RCC 7860 (cell line): ENCODE results near the gene PACSIN1.

Experiments
- DNase-seq: peaks from one replicate; pipeline ENCODE4 v3.0.0-alpha.2; 2015; ENCODE audit warnings: low spot score
- FAIRE-seq: peaks from 2 replicates; lab custom pipeline; 2012; peaks lifted over from hg19 to GRCh38; lab: Jason Lieb, UNC

The PACSIN1 gene, protein sequence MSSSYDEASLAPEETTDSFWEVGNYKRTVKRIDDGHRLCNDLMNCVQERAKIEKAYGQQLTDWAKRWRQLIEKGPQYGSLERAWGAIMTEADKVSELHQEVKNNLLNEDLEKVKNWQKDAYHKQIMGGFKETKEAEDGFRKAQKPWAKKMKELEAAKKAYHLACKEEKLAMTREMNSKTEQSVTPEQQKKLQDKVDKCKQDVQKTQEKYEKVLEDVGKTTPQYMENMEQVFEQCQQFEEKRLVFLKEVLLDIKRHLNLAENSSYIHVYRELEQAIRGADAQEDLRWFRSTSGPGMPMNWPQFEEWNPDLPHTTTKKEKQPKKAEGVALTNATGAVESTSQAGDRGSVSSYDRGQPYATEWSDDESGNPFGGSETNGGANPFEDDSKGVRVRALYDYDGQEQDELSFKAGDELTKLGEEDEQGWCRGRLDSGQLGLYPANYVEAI

DNA sequence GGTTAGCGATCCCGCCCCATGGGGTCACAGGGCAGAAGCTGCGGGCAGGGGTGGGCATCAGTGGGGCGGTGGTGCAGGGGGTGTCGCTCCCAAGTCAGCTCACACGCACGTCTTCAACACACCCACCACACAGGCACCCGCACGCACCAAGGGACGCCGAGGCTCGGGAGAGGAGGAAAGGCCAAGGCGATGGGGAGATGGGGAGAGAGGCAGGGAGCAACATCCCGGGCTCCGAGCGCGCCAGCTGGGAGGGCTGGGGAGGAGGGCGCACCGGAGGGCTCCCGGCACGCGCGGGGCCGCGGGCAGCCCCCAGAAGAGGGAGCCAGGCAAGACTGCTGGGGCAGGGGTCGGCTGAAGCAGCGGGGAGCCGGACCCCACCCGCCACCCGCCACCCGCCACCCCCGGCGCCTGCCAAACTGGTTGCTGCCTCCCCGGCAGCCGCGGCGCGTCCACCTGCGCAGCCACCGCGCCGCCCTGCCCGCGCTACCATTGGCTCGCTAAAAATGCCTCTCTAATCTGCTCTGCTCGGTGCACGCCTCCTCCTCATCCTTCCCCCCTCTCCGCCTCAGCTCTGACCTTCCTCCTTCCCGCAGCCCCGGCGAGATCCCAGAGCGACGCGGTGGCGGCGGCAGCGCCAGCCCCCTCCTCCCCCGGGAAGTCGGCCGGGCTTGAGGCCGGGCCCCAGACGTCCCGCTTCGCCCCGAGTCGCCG lies at the start of gene PACSIN1:
PACSIN1 (plus strand) TSS at position 546 of the 711 bp plus-strand sequence. CDS start 60,230 bp downstream, outside the sequence.
- DNase-seq (no peak), FAIRE-seq (no peak)

- DNase-seq (no peak), FAIRE-seq (no peak)
Measured at GRCh38 chr6:34416877-34417371, 49.0 kb upstream of the PACSIN1 start.

DNA sequence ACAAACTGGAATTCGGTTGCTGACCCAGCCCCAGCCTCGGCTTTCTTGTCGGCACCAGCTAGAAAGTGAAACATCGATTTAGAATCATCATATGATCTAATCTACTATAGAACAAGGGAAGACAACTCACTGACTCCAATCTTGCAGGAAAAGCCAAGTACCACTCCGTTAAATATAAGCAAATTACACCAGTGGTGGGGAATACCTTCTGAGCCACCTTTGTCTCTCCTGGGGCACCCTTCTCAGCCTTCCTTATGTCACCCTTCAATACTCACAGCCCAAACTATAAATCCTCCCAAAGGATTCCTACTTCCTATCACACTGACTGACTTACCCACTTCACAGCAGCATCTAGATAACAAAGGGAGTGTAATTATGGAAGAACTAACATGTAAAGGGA lies 47.5 kb upstream of the PACSIN1 start:
- FAIRE-seq: no peak
- DNase-seq: no peak

- DNase-seq: no peak
- FAIRE-seq: no peak
Measured at GRCh38 chr6:34423254-34423653, 42.6 kb upstream of the PACSIN1 start.

- DNase-seq (no peak), FAIRE-seq (no peak)
Measured at GRCh38 chr6:34424200-34425131, 41.4 kb upstream of the PACSIN1 start.

- no peak for DNase-seq
Measured at GRCh38 chr6:34425132-34425497, 40.8 kb upstream of the PACSIN1 start.

DNA sequence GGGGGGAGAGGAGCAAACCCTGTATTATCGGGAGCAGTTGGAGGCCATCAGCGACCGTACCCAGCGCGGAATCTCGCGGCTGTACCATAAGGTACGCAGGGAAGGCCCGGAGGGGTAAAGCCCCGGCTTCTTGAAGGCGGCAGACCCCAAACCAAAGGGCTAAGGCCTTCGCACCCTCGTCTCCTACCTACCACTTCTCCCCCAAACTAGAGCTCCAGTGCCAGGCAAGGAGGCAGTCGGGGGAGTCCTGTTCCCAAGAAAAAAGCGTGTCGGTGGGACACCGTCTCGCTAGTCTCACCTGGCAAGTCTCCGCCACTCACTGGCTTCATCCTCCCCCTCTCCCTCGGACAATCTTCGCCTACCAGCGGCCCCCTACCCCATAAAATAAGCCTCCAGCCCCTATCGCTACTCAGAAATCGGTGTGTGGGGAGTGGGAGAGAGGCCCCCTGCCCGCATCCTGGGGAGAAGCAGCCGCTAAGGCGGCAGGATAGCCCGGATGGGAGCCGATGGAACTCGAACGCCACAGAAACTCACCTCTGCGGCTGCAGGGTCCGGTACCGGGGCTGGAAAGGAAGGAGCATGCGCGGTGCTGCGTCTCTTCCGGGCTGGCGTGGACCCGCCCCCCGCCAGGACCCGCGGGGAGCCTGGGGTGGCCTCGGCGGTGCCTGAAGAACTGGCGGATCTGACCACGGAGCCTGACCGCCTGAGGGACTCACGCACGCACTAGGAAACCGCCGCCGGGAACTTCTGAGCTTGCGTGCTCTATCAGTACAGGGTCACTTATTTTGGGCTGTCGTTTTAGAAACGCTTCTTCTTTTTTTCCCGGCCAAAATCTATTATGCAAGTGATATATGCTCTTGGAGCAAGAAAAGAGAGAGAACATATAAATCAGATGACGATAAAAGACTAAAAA lies 40.1 kb upstream of the PACSIN1 start, which contains the start of gene RPS10:
RPS10 (minus strand) TSS at position 572 of the 913 bp plus-strand sequence. CDS start 848 bp downstream, outside the sequence.
- FAIRE-seq (no peak), DNase-seq (peak; percentile 78)

More at GRCh38 chr6:34425132-34425497, 40.8 kb upstream of the PACSIN1 start:
- no peak for FAIRE-seq

- FAIRE-seq (no peak), DNase-seq (no peak)
Measured at GRCh38 chr6:34435916-34436315, 30.0 kb upstream of the PACSIN1 start.

GRCh38 chr6:34436803-34437643 lies 28.9 kb upstream of the PACSIN1 start:
- no peak for FAIRE-seq
- DNase-seq: no peak

DNA sequence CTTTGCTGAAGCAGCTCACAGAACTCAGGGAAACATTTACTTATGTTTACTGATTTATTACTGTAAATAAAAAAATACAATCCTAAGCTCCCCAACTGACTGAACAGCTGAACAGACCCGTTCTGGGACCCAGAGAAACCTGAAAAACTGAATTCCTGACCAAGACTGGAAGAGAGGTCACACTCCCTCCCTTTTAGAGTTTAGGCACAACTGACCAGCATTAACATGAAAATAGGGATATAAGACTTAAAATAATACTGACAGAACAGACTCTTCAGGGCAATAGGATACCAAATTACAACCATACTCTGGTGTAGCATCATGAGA lies 28.3 kb upstream of the PACSIN1 start:
- FAIRE-seq: no peak
- DNase-seq: no peak

DNA sequence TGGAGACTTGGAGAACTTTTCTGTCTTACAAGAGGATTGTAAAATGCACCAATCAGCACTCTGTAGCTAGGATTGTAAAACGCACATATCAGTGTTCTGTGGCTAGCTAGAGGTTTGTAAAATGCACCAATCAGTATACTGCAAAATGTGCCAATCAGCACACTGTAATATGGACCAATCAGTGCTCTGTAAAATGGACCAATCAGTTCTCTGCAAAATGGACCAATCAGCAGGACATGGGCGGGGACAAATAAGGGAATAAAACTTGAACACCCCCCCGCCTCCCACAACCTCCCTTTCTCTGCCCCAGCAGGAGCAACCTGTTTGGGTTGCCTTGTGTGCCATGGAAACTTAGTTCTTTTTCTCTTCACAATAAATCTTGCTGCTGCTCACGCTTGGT lies 27.2 kb upstream of the PACSIN1 start:
- FAIRE-seq: no peak

GRCh38 chr6:34439442-34439841 lies 26.4 kb upstream of the PACSIN1 start:
- DNase-seq (no peak), FAIRE-seq (no peak)

More for the DNA sequence above, 27.2 kb upstream of the PACSIN1 start:
- DNase-seq: no peak

DNA sequence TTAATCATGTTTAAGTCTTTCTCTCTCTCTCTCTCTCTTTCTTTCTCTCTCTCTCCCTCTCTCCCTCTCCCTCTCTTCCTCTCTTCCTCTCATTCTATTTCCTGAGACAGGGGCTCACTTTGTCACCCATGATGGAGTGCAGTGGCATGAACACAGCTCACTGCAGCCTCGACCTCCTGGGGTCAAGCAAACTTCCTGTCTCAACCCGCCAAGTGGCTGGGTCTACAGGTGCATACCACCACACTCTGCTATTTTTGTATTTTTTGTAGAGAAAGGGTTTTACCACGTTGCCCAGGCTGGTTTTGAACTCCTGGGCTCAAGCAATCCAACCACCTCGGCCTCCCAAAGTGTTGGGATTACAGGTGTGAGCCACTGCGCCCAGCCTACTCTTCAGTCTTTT lies 24.4 kb upstream of the PACSIN1 start:
- no peak for FAIRE-seq
- DNase-seq: no peak

GRCh38 chr6:34445313-34445860 lies 20.5 kb upstream of the PACSIN1 start:
- FAIRE-seq: no peak
- no peak for DNase-seq

- FAIRE-seq: no peak
Measured at GRCh38 chr6:34447386-34447785, 18.5 kb upstream of the PACSIN1 start.

GRCh38 chr6:34447910-34448309 lies 18.0 kb upstream of the PACSIN1 start:
- DNase-seq: no peak
- FAIRE-seq: no peak

More at GRCh38 chr6:34447386-34447785, 18.5 kb upstream of the PACSIN1 start:
- no peak for DNase-seq

DNA sequence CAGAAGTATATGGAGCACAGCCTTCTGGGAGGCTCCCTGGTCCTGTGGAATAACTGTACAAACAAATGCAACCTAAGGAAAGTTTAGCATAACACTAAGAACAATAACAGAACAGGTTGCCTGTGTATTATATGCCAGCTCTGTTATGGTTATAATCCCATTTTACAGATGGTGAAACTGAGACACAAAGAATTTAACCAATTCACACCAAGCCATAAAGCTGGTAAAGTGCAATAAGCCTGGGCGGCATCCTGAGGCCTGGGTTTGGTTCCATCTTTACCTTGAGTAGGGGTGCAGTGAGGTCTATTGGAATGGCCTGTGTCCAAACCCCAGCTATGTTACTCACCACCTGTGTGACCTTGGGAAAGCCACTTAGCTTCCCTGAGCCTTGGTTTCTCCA lies 14.7 kb upstream of the PACSIN1 start:
- FAIRE-seq (no peak), DNase-seq (no peak)

GRCh38 chr6:34455831-34456230 lies 10.0 kb upstream of the PACSIN1 start:
- FAIRE-seq (no peak), DNase-seq (no peak)

DNA sequence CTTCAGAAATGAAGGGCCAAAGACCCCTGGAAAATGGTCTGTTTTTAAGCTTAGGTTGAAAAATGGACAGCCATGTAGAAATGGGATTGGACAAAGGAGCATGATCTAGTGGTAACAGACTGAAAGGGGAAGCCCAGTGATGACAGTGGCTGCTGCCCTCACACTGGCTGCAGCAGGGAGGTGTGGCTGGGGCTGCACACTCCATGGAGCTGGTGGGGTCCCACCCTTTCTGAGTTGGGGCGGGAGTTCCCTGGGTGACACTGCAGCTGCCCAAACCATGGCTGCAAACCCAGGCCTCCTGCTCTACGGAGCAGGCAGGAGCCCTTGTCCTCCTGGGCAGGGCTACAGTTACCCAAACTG lies 8.5 kb upstream of the PACSIN1 start:
- DNase-seq: no peak
- FAIRE-seq: no peak
